HG03139 (cell line): ENCODE results near the gene AKAP14.
"Not testable (repeated sequence)": the region's sequence is repeated elsewhere in the genome, so short reads cannot be mapped to it uniquely, and the experiment has no call there.

Source experiments
- ATAC-seq: cut with Tn5 transposase; IDR thresholded peaks from one replicate; pipeline ENCODE4 v1.9.1; 2021; ENCODE audit not compliant: unreplicated experiment

The AKAP14 gene

GRCh38 chrX:119895843-119896326 is at the start of gene AKAP14:
AKAP14 (plus strand) TSS chrX:119895893; CDS start chrX:119903224, 7,331 bp downstream.
- no peak for ATAC-seq

- ATAC-seq, result peak; percentile 98
These were observed 43.0 kb upstream of the AKAP14 start, which contains the start of gene UPF3B for GRCh38 chrX:119852382-119853353. UPF3B (minus strand) TSS chrX:119852963; CDS start chrX:119852928, 35 bp downstream.

- no peak for ATAC-seq
These were observed 42.2 kb upstream of the AKAP14 start for GRCh38 chrX:119853444-119853843.

- no peak for ATAC-seq
These were observed 25.0 kb upstream of the AKAP14 start for GRCh38 chrX:119870626-119871131.

GRCh38 chrX:119871245-119871598 is 24.5 kb upstream of the AKAP14 start:
- peak; percentile 31 for ATAC-seq

- peak; percentile 91 for ATAC-seq
These were observed 23.9 kb upstream of the AKAP14 start, which contains the start of the genes NDUFA1 and RNF113A for GRCh38 chrX:119871599-119872395. NDUFA1 (plus strand) TSS chrX:119871832; CDS start chrX:119871912, 80 bp downstream. RNF113A (minus strand) TSS chrX:119871733; CDS start chrX:119871613, 120 bp downstream.

- no peak for ATAC-seq
These were observed 17.0 kb upstream of the AKAP14 start for GRCh38 chrX:119878740-119879139.

GRCh38 chrX:119880076-119880475 is 15.6 kb upstream of the AKAP14 start:
- ATAC-seq, result no peak

- no peak for ATAC-seq
These were observed 14.9 kb upstream of the AKAP14 start for GRCh38 chrX:119880552-119881437.

GRCh38 chrX:119885554-119886428 is 9.9 kb upstream of the AKAP14 start:
- ATAC-seq, result no peak

- ATAC-seq, result peak; percentile 94
These were observed 7.8 kb upstream of the AKAP14 start for GRCh38 chrX:119887721-119888425.

GRCh38 chrX:119890626-119891025 is 5.1 kb upstream of the AKAP14 start:
- ATAC-seq, result not testable (repeated sequence)

- ATAC-seq, result not testable (repeated sequence)
These were observed 3.6 kb upstream of the AKAP14 start for GRCh38 chrX:119891961-119892692.

GRCh38 chrX:119899125-119899524 is 3.4 kb downstream of the AKAP14 start:
- ATAC-seq, result no peak

GRCh38 chrX:119900976-119901375 is 5.3 kb downstream of the AKAP14 start:
- ATAC-seq, result no peak

- ATAC-seq, result no peak
These were observed 20.6 kb downstream of the AKAP14 start for GRCh38 chrX:119916310-119916709.

- ATAC-seq, result no peak
These were observed 22.2 kb downstream of the AKAP14 start for GRCh38 chrX:119917877-119918276.
